Erythroblast (primary cell): Measurements from ENCODE around the gene MAPK8IP2.

ENCODE experiments used
- GATA1 ChIP-seq: IDR thresholded peaks from 2 replicates; pipeline ENCODE4 v1.6.1; 2011; ENCODE audit warnings: low read depth, mild to moderate bottlenecking, control low read depth, low read length, moderate library complexity
- POLR2A ChIP-seq: IDR thresholded peaks from 2 replicates; pipeline ENCODE4 v1.6.1; 2011; ENCODE audit warnings: mild to moderate bottlenecking, low read length

DNA sequence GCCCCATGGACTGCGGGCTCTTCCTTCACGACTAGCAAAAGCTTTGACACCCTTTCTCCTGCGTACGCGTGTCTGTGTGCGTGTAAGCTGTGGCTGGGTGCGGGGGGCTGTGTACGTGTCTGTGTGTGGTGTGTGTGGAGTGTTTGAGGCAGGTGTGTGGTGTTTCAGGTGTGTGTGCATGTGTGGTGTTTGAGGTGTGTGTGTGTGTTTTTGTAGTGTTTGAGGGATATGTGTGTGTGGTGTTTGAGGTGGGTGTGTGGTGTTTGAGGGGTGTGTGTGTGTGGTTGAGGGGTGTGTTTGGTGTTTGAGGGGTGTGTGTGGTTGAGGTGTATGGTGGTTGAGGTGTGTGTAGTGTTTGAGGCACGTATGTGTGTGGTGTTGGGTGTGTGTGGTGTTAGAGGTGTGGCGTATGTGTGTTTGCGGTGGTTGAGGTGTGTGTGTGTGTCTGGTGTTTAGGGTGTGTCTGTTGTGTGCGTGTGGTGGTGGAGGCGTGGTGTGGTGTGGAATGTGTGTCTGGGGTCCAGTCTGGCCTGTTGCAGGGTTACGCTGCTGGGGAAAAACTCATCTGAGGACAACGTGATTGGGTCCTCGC is 28.0 kb downstream of the MAPK8IP2 start:
- TF ChIP-seq POLR2A: no peak
- no peak for TF ChIP-seq GATA1
